WTC11 (cell line): ENCODE results near the gene ASTE1. TPM values are rescaled to one million over a fixed set of nuclear protein-coding genes. Genes with fewer than 3 reads are reported as not detected.

Experiments used
- ATAC-seq: fragments of 200-7000 bp; cut with Tn5 transposase; 2 replicates; pipeline ENCODE4 v1.10.0; 2021; ENCODE audit warnings: mild to moderate bottlenecking, moderate library complexity
- CTCF ChIA-PET: fragments of 300-600 bp; sonication (Branson Sonifier 250); formaldehyde crosslinking; loops from one replicate; lab custom pipeline; 2021; ENCODE audit warnings: antibody characterized with exemption; lab: Charles Lee
- POLR2A ChIA-PET: fragments of 350-600 bp; sonication (Branson Sonifier 250); formaldehyde crosslinking; loops from one replicate; lab custom pipeline; 2021; ENCODE audit warnings: antibody characterized with exemption; lab: Charles Lee
- DNase-seq: peaks from one replicate; pipeline ENCODE4 v3.0.0; 2021; ENCODE audit warnings: low spot score
- H3K27ac Mint-ChIP-seq: 2 replicates; pipeline ENCODE4 v1.8.0; 2021; ENCODE audit warnings: mixed read lengths
- H3K27me3 Mint-ChIP-seq: 2 replicates; pipeline ENCODE4 v1.8.0; 2021; ENCODE audit warnings: low read depth, mild to moderate bottlenecking, moderate library complexity, mixed read lengths
- H3K36me3 Mint-ChIP-seq: 2 replicates; pipeline ENCODE4 v1.8.0; 2021; ENCODE audit warnings: mixed read lengths
- H3K4me1 Mint-ChIP-seq: 2 replicates; pipeline ENCODE4 v1.8.0; 2022; ENCODE audit warnings: mixed read lengths
- H3K4me3 Mint-ChIP-seq: 2 replicates; pipeline ENCODE4 v1.8.0; 2021; ENCODE audit warnings: mild to moderate bottlenecking, moderate library complexity, mixed read lengths
- H3K9me3 Mint-ChIP-seq: 2 replicates; pipeline ENCODE4 v1.8.0; 2021; ENCODE audit warnings: mixed read lengths
- CREB1 ChIP-seq: sonication (generic); formaldehyde crosslinking; IDR thresholded peaks from 2 replicates; pipeline ENCODE4 v1.8.0; 2023; ENCODE audit warnings: mild to moderate bottlenecking, missing genetic modification reagents
- E2F5 ChIP-seq: sonication (generic); formaldehyde crosslinking; IDR thresholded peaks from 2 replicates; pipeline ENCODE4 v1.8.1; 2022; ENCODE audit warnings: mild to moderate bottlenecking, moderate library complexity, missing genetic modification reagents
- FOXJ3 ChIP-seq: sonication (generic); formaldehyde crosslinking; IDR thresholded peaks from 2 replicates; pipeline ENCODE4 v1.9.0; 2021; ENCODE audit warnings: missing genetic modification reagents, mild to moderate bottlenecking, borderline replicate concordance
- JAZF1 ChIP-seq: fragments of 250-450 bp; sonication (Bioruptor Pico); IDR thresholded peaks from 2 replicates; pipeline ENCODE4 v1.9.0; 2021; ENCODE audit warnings: moderate library complexity, mild to moderate bottlenecking, inconsistent platforms
- KAT7 ChIP-seq: sonication (generic); formaldehyde crosslinking; IDR thresholded peaks from 2 replicates; pipeline ENCODE4 v1.8.1; 2023; ENCODE audit warnings: missing genetic modification reagents, mild to moderate bottlenecking, borderline replicate concordance
- NFYB ChIP-seq: sonication (generic); formaldehyde crosslinking; conservative IDR thresholded peaks from 2 replicates; pipeline ENCODE4 v1.8.0; 2022; ENCODE audit warnings: low read depth, missing genetic modification reagents
- PRRX2 ChIP-seq: fragments of 250-450 bp; sonication (Bioruptor Pico); IDR thresholded peaks from 2 replicates; pipeline ENCODE4 v1.8.0; 2021; ENCODE audit warnings: mild to moderate bottlenecking
- SOX15 ChIP-seq: fragments of 250-450 bp; sonication (Bioruptor Pico); IDR thresholded peaks from 2 replicates; pipeline ENCODE4 v1.9.0; 2021; ENCODE audit warnings: mild to moderate bottlenecking
- TEAD1 ChIP-seq: sonication (generic); formaldehyde crosslinking; IDR thresholded peaks from 2 replicates; pipeline ENCODE4 v1.8.0; 2022; ENCODE audit warnings: mild to moderate bottlenecking, missing genetic modification reagents
- ZNF121 ChIP-seq: sonication (generic); formaldehyde crosslinking; IDR thresholded peaks from 2 replicates; pipeline ENCODE4 v1.8.0; 2023; ENCODE audit warnings: missing genetic modification reagents
- ZNF232 ChIP-seq: sonication (generic); formaldehyde crosslinking; IDR thresholded peaks from 2 replicates; pipeline ENCODE4 v1.8.0; 2022; ENCODE audit warnings: mild to moderate bottlenecking, missing genetic modification reagents
- ZNF281 ChIP-seq: sonication (generic); formaldehyde crosslinking; IDR thresholded peaks from 2 replicates; pipeline ENCODE4 v1.8.0; 2023; ENCODE audit warnings: mild to moderate bottlenecking, missing genetic modification reagents
- ZNF317 ChIP-seq: sonication (generic); formaldehyde crosslinking; IDR thresholded peaks from 2 replicates; pipeline ENCODE4 v1.8.1; 2023; ENCODE audit warnings: low read depth, mild to moderate bottlenecking, moderate library complexity, missing genetic modification reagents, borderline replicate concordance
- ZNF416 ChIP-seq: fragments of 250-450 bp; sonication (Bioruptor Pico); IDR thresholded peaks from 2 replicates; pipeline ENCODE4 v1.9.0; 2021; ENCODE audit warnings: mild to moderate bottlenecking, inconsistent platforms
- ZNF425 ChIP-seq: fragments of 250-450 bp; sonication (Bioruptor Pico); conservative IDR thresholded peaks from 2 replicates; pipeline ENCODE4 v1.9.0; 2021; ENCODE audit warnings: mild to moderate bottlenecking
- ZNF671 ChIP-seq: fragments of 250-450 bp; sonication (Bioruptor Pico); IDR thresholded peaks from 2 replicates; pipeline ENCODE4 v1.8.0; 2021; ENCODE audit warnings: mild to moderate bottlenecking
- total RNA-seq: library from RNA; stranded (reverse); gene quantifications from 3 replicates; pipeline ENCODE4 v1.2.3, GENCODE V29; 2021
- TF ChIP-seq, protein P1 (sequence below): fragments of 250-450 bp; sonication (Bioruptor Pico); IDR thresholded peaks from 2 replicates; pipeline ENCODE4 v1.9.0; 2021; ENCODE audit warnings: moderate library complexity, mild to moderate bottlenecking, inconsistent platforms, borderline replicate concordance
- TF ChIP-seq, protein P2 (sequence below): fragments of 200-600 bp; IDR thresholded peaks from 2 replicates; pipeline ENCODE4 v1.8.0; 2022; ENCODE audit warnings: antibody characterized with exemption
- TF ChIP-seq, protein P3 (sequence below): sonication (generic); formaldehyde crosslinking; IDR thresholded peaks from 2 replicates; pipeline ENCODE4 v1.8.0; 2022; ENCODE audit warnings: mild to moderate bottlenecking, missing genetic modification reagents
- TF ChIP-seq, protein P4 (sequence below): sonication (generic); formaldehyde crosslinking; IDR thresholded peaks from 2 replicates; pipeline ENCODE4 v1.8.0; 2023; ENCODE audit warnings: missing genetic modification reagents, mild to moderate bottlenecking, borderline replicate concordance

ASTE1 gene
- total RNA-seq, 1 experiment from 2014 or later, result 5.8 TPM

DNA sequence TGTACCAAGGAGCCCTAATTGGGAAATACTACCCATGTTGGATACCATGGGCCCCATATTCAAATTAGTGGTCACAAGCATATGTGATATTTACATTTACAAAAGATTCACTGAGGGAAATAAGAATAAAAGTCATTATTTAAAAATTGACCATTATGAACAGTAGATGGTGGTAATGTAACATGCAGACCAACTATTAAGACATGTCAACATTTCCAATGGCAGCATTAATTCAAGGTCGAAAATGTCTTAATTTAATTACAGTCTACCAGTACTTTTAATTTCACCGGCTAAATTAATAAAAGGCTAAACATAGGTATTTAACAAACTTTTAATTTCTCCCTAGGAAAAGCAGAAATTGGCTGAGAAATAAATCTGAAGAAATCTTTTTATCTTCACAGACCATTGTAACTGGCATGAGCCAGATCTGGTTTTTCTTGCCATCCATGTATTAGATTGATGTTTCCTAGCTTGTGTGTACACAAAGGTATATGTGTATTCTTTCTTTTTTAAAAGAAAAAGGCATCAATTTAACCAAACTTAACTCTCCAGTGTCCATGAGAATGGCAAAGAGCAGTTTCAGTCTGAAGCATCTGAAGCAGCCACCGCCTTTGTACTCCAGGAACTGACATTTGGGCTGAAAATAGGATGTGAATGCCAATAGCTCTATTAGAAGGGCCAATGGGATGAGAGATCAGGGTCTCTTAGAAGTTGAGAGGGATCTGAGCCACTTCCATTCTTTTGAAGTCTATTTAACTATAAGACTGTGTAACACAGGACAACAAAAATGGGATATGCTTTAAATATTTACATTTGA is 26.6 kb upstream of the ASTE1 start:
- DNase-seq, result no peak
- H3K4me1 Mint-ChIP-seq, result no peaks in the 10 kb centered on the region
- H3K27ac Mint-ChIP-seq, result no peak overlapping the region
- no peak overlapping the region for H3K4me3 Mint-ChIP-seq
- no peaks in the 10 kb centered on the region for H3K27me3 Mint-ChIP-seq
- CTCF ChIA-PET, result no interaction called here
- TF ChIP-seq ZNF232 (CRISPR knock-in tag), result no peak
- no peak for TF ChIP-seq FOXJ3 (CRISPR knock-in tag)
- TF ChIP-seq CREB1 (CRISPR knock-in tag), result no peak
- TF ChIP-seq ZNF121 (CRISPR knock-in tag), result no peak
- no peak for TF ChIP-seq KAT7 (CRISPR knock-in tag)
- no peak for TF ChIP-seq E2F5 (CRISPR knock-in tag)
- no peak for TF ChIP-seq NFYB
- TF ChIP-seq, protein P1, sequence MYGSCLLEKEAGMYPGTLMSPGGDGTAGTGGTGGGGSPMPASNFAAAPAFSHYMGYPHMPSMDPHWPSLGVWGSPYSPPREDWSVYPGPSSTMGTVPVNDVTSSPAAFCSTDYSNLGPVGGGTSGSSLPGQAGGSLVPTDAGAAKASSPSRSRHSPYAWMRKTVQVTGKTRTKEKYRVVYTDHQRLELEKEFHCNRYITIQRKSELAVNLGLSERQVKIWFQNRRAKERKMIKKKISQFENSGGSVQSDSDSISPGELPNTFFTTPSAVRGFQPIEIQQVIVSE (CRISPR knock-in tag), result no peak
- no peak for TF ChIP-seq JAZF1 (CRISPR knock-in tag)
- TF ChIP-seq SOX15 (CRISPR knock-in tag), result no peak
- no peak for TF ChIP-seq ZNF671 (CRISPR knock-in tag)
- TF ChIP-seq, protein P2, sequence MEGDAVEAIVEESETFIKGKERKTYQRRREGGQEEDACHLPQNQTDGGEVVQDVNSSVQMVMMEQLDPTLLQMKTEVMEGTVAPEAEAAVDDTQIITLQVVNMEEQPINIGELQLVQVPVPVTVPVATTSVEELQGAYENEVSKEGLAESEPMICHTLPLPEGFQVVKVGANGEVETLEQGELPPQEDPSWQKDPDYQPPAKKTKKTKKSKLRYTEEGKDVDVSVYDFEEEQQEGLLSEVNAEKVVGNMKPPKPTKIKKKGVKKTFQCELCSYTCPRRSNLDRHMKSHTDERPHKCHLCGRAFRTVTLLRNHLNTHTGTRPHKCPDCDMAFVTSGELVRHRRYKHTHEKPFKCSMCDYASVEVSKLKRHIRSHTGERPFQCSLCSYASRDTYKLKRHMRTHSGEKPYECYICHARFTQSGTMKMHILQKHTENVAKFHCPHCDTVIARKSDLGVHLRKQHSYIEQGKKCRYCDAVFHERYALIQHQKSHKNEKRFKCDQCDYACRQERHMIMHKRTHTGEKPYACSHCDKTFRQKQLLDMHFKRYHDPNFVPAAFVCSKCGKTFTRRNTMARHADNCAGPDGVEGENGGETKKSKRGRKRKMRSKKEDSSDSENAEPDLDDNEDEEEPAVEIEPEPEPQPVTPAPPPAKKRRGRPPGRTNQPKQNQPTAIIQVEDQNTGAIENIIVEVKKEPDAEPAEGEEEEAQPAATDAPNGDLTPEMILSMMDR, result no peak
- TF ChIP-seq, protein P3, sequence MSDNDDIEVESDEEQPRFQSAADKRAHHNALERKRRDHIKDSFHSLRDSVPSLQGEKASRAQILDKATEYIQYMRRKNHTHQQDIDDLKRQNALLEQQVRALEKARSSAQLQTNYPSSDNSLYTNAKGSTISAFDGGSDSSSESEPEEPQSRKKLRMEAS (CRISPR knock-in tag), result no peak
- TF ChIP-seq ZNF416 (CRISPR knock-in tag), result no peak
- no peak for TF ChIP-seq ZNF425 (CRISPR knock-in tag)
- TF ChIP-seq ZNF281, result no peak
- no peak for TF ChIP-seq PRRX2 (CRISPR knock-in tag)
- TF ChIP-seq, protein P4, sequence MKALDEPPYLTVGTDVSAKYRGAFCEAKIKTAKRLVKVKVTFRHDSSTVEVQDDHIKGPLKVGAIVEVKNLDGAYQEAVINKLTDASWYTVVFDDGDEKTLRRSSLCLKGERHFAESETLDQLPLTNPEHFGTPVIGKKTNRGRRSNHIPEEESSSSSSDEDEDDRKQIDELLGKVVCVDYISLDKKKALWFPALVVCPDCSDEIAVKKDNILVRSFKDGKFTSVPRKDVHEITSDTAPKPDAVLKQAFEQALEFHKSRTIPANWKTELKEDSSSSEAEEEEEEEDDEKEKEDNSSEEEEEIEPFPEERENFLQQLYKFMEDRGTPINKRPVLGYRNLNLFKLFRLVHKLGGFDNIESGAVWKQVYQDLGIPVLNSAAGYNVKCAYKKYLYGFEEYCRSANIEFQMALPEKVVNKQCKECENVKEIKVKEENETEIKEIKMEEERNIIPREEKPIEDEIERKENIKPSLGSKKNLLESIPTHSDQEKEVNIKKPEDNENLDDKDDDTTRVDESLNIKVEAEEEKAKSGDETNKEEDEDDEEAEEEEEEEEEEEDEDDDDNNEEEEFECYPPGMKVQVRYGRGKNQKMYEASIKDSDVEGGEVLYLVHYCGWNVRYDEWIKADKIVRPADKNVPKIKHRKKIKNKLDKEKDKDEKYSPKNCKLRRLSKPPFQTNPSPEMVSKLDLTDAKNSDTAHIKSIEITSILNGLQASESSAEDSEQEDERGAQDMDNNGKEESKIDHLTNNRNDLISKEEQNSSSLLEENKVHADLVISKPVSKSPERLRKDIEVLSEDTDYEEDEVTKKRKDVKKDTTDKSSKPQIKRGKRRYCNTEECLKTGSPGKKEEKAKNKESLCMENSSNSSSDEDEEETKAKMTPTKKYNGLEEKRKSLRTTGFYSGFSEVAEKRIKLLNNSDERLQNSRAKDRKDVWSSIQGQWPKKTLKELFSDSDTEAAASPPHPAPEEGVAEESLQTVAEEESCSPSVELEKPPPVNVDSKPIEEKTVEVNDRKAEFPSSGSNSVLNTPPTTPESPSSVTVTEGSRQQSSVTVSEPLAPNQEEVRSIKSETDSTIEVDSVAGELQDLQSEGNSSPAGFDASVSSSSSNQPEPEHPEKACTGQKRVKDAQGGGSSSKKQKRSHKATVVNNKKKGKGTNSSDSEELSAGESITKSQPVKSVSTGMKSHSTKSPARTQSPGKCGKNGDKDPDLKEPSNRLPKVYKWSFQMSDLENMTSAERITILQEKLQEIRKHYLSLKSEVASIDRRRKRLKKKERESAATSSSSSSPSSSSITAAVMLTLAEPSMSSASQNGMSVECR, result no peak
- TF ChIP-seq TEAD1 (CRISPR knock-in tag), result no peak
- no peak for TF ChIP-seq ZNF317
- no peaks in the 10 kb centered on the region; the same call in 1 of the 2 replicates for H3K36me3 Mint-ChIP-seq
- ATAC-seq, result no peak
- no peaks in the 10 kb centered on the region for H3K9me3 Mint-ChIP-seq
- POLR2A ChIA-PET, result no interaction called here
